DMS153 (cell line): ENCODE measurements around the gene NFYC.

Source experiments
- DNase-seq: peaks from one replicate; lab custom pipeline; 2025; lab: John Stamatoyannopoulos, UW

The NFYC gene

DNA sequence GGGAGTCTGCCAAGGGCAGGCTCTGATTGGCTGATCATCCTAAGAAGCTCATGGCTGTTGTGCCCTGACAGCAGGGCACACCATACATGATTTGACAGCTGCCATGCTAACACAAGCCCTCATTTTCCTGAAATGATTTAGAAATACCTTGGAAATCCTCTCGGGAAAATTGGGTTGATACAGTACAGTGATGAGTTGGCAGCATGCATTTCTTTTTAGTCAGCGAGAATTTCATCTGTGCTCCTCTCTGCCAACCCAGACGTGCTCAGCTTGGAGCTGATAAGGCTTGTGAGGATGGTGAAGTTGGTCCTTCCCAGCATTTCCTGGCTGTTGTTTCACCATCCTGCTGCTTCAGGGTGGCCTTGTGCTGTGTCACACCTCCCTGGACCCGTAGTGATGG, 69.5 kb downstream of the NFYC start:
- DNase-seq: no peak

DNA sequence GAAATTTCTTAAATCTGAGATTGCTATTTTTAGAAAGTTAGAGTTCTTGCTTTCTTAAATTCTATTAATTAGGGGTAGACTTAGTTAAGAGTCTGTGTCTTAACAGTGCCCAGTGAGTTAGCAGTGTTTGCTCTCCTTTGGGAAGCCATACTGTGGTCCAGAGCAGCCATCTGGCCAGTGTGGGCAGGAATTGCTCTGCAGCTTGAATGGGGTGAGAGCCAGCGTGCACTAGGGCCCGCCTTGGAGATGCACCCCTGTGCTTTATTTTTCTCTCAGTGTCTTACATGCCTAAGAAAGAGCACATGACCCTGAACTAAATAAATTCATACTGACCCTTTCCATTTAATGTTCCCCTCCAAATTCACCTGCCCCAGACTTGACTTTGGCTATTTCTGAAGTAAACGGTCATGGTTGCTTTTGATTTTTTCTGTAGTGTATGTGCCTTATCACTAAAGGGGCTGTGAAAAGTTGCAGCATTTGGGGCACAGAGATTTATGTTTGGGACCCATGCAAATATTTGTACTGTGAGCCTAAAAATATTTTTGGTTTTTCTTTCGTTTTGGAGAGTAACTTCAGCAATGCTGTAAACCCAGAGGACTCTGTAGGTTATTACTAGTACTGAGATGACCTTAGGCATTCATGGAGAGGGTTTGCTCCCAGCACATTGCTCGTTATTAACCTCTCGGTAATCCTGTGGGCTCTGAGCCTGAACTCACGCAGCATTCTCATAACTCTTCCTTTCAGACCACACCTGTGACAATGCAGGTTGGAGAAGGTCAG, 70.8 kb downstream of the NFYC start:
- no peak for DNase-seq

DNA sequence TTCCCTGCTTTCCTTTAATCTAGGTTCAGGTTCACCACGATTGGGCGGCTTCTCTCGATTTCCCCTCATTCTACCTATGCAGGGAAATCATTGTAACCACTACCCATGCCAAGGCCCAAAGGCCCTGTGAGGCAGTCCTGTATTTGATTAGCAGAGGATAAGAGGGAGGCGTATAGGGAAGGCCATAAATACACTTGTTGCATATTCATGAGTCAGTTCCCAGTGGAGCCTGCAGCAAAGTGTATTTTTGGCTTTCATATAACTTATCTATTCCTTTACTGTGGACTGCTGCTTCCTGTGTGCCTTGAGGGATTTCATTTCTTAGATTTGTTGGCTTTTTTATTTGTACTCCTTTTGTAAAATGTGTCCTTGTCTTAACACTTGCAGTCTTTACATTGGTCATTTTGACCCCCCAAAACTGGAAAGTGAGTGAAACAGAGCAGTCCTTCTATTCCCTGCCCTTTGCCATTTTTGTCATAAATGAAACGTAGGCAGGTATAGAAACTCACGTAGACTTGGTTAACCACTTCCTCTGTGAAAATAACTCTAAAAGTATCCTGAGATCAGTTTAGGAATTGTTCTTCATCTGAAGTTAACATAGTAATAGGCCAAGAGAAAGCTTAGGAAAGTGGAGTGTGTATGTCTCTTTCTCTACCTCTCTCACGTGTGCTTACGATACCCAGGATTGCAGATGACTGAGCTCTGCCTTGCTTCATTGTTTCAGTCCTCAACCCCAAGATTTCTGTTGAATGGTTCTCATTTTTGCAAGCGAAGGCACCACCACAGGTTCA, 72.4 kb downstream of the NFYC start:
- no peak for DNase-seq

GRCh38 chr1:40764981-40765380, 73.5 kb downstream of the NFYC start:
- DNase-seq: no peak

DNA sequence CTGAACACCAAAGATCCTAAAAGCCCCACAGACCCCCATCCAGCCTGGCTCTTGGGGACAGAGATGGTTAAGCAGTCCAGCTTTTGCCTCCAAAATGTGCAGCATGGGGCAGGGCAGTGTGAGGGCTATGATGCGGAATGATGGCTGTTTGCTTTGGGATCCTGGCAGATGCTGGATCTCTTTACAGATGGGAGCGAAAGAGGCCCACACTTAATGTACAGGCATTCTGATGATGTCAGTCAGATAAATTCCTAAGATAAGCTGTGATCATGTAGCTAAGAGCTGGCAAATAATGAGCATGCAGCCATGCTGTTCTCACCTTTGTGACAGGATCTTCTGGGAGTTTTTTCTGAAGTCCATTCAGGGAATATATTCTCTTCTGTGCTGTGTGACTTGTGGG, 74.5 kb downstream of the NFYC start:
- DNase-seq: no peak

- DNase-seq: no peak
Measured at GRCh38 chr1:40766560-40766959, 75.1 kb downstream of the NFYC start.

GRCh38 chr1:40768146-40768990, 76.9 kb downstream of the NFYC start:
- DNase-seq: no peak

GRCh38 chr1:40769815-40770214, 78.3 kb downstream of the NFYC start:
- no peak for DNase-seq

DNA sequence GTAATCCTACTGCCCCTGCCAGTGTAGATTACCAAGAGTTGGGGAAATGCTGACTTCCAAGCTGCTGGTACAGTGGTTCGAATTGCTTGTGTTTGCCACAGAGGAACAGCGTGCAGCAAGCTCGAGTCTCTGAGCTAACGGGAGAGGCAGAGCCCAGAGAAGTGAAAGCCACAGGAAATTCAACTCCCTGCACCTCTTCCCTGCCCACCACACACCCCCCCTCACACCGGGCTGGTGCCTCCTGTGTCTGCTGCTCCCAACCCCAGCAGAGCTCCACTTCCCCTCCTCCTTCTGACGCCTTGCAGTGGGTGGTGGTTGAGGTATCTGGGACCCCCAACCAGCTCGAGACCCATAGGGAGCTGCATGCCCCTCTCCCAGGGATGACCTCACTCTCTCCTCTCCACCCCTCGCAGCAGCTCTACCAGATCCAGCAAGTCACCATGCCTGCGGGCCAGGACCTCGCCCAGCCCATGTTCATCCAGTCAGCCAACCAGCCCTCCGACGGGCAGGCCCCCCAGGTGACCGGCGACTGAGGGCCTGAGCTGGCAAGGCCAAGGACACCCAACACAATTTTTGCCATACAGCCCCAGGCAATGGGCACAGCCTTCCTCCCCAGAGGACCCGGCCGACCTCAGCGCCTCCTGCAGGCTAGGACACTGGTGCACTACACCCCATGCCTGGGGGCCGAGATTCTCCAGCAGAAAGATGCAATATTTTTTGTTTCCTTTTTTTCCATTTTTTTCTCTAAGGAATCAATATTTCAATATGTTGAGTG, 79.0 kb downstream of the NFYC start:
- no peak for DNase-seq

DNA sequence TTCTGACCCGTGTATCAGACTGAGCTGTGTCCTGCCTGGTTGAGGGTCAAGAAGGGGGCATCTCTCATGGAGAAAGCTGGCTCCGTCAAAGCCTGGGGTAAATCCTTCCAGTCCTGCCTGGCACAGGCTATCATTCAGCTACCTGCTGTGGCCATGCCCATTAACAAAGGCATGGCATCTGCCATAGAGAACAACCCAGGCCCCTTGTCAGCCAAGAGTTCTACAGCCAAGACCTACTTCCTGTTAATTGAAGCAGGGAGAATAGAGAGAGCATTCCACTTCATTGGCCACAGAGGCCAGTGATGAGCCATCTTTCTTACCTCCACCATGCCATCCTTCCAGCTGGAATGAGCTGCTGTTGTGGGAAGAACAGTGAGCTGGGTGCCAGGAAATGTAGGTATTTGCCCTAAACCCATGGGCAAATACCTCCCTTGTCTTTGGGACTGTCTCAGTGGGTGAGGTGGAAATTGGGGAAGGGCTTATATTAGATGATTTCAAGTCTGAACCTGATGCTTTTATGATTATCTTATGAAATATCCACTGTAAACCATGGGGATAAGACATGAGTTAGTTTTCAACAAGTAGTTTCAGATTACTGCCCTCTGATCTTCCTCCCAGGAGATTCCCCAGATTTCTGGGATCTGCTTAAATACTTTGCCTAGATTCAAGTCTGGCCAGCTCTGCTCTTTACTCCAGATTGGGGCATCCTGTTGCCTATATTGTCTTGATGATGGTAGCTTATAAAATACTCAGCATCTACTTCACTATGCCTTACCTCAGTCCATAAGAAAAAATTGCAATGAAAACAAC, 80.8 kb downstream of the NFYC start:
- peak; percentile 68 for DNase-seq

DNA sequence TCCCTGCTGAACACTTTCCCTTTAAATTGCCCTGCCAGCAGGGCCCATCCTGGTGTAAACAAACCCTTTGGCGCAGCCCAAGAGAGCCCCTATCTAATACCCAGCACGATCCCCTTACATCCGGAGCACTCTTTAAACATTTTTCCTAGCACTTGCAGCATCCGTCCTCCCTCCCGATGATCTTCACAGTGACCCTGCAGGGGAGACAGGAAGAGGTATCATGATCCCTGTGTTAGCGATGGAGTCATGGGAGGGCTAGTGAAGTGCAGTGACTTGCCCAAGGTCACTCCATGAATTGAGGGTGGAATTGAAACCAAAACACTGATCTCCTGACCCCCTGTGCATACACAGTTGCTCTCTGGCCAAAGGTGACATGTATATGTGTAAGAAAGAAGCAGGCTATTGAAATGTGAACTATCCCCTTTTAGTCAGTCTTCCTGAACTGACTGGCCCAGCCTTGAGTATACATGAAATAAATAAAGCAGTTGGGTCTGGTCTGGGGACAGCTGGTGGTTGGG, 82.3 kb downstream of the NFYC start:
- DNase-seq: no peak

GRCh38 chr1:40774266-40774998, 82.9 kb downstream of the NFYC start:
- no peak for DNase-seq

DNA sequence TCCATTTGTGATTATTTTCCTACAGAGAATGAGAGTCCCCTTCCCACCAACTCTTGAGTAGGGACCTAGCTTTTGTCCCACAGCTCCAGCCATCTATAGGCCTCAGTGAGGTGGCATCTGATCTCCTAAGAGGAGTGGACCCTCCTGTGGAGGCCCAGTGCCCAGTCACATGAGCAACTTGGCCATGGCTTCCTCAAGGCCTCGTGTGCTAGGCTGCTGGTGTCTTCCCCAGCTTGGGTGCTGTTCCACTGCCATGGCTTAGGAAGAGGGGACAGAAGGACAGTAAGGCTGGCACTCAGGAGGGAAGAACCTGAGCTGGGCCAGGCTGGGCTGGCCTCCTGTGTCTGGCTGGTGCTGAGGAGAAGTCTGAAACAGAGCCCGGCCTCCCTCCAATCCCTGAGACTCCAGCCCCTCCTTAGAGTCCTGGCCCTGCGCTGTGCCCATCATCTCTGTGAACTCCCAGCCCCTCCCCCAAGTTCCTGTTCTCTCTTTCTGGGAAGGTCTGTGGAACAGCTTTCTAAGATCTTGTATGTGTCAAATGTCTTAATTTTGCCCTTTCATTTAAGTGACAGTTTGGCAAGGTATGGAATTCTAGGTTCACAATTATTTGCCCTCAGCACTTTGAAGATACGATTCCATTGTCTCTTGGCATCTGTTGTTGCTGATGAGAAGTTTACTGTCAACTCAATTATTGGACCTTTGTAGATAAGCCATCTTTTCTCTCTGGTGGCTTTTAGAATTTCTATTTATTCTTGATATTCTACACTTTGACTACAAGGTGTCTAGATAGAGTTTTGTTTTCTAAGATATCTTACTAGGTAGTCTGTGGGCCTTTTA, 85.0 kb downstream of the NFYC start:
- DNase-seq: no peak

- no peak for DNase-seq
Measured at GRCh38 chr1:40777224-40777970, 85.9 kb downstream of the NFYC start.

GRCh38 chr1:40780678-40781607, 89.4 kb downstream of the NFYC start:
- DNase-seq: no peak

DNA sequence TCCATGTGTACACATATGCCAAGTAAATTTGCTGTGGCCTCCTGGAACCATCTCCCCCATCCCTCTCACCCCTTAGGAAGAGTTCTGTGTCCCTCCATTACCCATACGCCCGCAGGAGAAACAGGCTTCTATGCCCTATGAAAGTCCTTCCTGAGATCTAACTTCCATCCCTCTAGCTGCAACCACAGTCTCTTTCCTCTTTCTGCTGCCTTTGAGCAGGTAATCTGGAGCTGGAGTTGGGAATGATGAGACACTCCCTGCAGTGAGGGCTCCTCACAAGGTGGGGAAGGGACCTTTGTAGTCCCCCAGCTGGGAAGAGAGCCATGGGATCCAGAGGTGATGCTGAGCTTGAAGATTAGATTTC, 90.1 kb downstream of the NFYC start:
- DNase-seq: no peak

DNA sequence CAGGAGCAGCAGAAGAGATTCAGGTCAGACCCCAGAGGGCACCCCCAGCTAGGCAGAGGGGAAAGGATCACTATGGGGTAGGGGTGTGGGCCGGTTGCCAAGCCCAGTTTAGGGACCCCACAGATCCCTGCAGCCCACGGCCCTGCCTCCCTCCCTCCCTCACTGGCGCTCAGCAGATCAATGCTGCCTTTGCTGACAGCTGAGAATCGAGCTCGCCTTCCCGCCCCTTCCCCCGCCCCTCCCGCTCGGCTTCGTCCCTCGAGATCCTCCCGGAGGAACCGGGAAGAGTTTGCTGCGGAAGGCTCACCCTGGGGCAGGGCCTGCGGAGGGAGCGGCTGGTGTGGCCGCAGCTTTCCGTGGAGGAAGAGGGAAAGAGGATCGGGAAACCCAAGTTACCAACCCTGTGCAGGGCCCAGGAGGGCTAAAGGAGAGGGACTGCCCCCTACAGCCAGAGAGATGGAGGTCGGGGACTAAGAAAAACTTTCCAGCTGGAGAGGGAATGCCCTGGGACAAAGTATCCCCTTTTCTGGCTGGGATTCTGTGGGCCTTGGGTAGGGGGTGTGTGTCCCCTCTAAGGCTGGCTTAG, 91.0 kb downstream of the NFYC start:
- DNase-seq: no peak
